HG02885 (cell line): ENCODE results near the gene SOX8.

ENCODE experiments used
- ATAC-seq: cut with Tn5 transposase; IDR thresholded peaks from one replicate; pipeline ENCODE4 v1.9.1; 2021; ENCODE audit warnings: mild to moderate bottlenecking; ENCODE audit not compliant: unreplicated experiment, poor library complexity

The SOX8 gene

GRCh38 chr16:1002399-1003166 lies 21.0 kb downstream of the SOX8 start:
- no peak for ATAC-seq

DNA sequence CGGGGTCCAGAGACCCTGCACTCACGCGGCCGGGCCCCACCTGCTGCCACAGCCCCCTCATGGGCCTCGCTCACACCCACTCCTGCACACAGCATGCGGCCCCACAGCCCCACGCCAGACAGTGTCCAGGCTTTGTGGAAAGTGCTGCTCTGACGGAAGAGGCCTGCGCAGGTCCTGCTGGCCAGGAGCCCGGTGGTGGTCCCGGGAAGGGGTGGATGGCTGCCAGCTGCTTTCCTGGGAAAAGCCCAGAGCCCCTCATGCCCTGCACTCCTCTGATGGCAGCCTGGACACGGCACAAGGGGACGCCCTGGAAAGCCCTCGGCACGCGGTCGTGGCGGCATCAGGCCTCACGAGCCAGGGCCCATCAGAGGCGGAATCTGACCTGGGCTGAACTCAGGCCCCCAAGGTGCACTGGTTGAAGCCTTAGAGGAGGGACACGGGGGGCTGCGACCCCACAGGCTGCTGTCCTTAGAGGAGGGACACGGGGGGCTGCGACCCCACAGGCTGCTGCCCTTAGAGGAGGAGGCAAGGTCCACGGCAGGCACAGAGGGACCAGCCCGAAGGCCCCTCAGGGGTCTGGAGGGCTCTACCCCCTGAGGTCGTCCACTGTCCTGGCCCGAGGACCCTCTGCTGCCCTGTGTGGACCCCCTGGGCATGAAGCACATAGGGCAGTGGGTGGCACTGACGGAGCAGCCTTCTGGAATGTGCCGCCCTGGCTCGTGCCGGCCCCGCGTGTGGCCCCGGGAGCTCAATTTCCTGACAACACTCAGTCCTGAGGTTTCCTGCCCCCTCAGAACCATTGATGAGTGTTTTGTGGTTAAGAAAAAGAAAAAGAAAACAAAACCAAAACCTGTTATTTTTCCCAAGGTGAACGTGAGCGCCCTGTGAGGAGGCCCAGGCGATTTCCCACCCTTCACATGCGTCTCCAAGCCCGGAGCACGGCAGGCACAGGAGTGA lies 22.1 kb downstream of the SOX8 start:
- no peak for ATAC-seq

GRCh38 chr16:1005286-1005685 lies 23.7 kb downstream of the SOX8 start:
- ATAC-seq = no peak

- no peak for ATAC-seq
Measured at GRCh38 chr16:1006781-1007180, 25.2 kb downstream of the SOX8 start.

- no peak for ATAC-seq
Measured at GRCh38 chr16:1007284-1007850, 25.8 kb downstream of the SOX8 start.

DNA sequence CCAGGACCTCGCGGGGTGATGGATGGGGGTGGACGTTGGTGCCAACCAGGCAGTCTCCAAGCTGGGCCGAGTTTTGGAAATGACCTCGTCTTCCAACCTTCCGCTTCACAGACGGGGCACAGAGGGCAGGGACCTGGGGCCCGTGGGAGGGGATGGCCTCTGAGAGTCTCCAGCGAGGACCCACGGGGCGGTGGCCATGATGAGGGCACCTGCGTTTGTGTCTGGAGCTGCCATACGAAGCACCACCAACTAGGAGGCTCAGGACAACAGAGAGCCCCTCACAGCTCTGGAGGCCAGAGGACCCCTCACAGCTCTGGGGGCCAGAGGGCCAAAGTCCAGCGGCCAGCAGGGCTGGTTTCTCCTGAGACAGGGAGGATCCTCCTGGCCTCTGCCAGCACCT lies 26.5 kb downstream of the SOX8 start:
- ATAC-seq = no peak

GRCh38 chr16:1009358-1010150 lies 28.0 kb downstream of the SOX8 start:
- ATAC-seq = no peak

DNA sequence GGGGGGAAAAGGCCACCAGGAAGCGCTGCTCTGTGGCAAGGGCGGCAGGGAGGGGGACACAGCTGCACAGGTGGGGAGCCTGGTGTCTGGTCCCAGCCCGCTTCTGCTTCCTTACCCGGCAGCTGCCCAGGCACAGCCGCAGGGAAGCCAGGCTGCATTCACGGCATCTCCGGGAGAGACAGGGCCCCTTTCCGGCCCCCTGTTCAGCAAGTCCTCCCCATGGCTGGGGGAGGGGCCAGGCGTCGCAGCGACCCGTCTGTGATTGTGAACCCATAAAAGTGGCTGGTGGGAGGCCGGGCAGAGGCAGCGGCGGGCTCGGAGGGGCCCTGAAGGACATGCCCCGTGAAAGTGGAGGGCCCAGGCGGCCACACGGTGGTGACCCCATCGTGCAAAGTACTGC lies 28.7 kb downstream of the SOX8 start:
- ATAC-seq = no peak

GRCh38 chr16:1010815-1011214 lies 29.2 kb downstream of the SOX8 start:
- ATAC-seq = no peak

- ATAC-seq = no peak
Measured at GRCh38 chr16:1011316-1012082, 29.9 kb downstream of the SOX8 start.

DNA sequence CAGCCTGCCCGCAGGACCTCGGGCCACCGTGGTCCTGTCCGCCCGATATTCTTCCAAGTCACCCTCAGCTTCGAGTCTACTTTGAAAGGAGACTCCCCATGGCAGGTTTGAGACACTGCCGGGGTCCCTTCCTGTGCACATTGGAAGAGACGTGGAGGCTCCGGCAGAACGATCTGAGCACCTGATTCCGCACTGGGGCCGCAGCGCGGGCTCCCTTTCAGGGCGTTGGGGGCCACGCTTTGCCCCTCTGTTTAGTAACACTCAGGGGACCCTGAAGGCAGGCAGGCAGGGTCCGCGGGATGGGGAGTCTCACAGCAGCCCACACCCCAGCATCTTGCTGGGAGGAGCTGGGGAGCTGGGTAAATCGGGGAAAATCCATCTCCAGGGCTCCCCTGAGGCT lies 30.6 kb downstream of the SOX8 start:
- no peak for ATAC-seq

DNA sequence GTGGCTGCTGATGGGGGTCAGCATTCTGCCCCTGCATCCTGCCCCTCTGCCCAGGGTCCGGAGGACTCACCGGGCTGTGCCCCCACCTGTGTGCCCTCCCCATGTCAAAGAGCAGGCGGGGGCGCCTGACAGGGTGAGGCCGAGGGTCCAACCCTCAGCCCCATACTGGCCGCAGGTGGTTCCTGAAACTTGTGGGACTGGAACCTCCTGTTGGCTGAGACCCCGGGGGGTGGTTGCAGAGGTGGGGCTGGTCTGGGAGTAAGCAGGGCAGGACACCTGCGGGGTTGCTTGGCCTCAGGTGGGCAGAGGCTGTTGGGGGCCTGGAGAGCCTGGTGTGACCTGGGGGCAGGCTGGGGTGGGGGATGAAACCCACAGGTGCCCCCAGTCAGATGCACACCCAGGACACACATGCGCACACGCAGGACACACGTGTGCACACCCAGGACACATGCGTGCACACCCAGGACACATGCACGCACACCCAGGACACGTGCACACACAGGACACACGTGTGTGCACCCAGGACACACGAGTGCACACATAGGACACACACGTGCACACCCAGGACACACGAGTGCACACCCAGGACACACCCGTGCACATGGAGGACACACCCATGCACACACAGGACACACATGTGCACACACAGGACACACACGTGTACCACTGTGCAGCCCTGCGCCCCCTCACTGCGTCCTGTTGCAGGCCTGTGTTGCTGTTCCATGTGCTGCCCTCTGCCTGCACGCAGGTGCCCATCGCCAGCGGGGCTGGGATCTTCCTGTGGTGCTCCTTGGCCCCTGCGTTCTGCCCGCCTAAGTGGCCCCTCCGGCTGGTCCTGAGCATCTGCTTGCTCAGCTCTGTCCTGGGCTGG lies 31.4 kb downstream of the SOX8 start:
- no peak for ATAC-seq

DNA sequence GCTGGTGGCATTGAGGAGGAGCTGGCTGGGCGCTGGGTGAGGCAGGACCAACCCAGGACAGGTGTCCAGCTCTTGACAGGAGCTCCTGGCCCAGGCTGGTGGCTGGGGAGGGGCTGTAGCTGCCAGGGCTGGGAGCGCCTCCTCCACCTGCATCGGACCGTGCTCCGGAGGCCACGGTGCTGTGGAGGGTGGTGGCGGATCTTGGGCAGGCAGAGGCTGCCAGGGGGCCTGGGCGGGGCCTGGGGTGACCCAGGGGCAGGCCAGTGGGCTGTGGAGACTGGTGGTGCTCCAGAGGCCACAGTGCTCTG lies 32.0 kb downstream of the SOX8 start:
- ATAC-seq = no peak

GRCh38 chr16:1014221-1014620 lies 32.7 kb downstream of the SOX8 start:
- no peak for ATAC-seq

DNA sequence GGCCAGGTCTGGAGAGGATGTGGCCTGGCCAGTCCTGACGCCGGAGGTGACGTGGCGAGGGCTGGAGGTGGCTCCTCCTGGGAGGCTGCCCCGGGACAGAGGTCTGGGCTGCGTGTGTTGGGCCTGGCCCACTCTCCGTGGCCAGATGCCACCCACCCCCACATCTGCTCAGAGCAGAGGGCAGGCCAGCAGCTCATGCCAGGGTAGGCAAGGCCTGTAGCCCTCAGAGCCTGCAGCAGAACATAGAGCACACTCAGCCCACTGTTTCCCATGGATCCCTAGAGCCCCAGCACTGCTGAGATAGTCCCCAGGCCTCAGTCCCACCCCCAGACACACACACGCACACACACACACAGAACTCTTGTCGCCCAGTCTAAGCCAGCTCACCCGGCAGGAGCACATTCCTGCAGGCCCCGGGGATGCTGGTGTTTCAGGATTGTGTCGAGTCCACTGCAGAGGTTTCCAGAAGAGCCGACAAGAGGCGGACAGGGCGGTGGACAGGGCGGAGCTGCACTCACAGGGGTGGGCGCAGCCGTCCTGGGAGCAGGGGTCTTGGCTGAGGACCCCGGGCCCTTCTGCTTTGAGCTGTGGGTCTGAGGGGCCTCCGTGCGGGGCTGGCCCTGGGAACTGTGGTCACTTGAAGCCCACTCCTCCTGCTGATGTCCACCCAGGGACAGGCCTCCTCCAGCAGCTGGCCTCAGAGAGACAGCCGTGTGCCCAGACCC lies 33.4 kb downstream of the SOX8 start:
- no peak for ATAC-seq

GRCh38 chr16:1018447-1019198 lies 37.1 kb downstream of the SOX8 start:
- no peak for ATAC-seq

DNA sequence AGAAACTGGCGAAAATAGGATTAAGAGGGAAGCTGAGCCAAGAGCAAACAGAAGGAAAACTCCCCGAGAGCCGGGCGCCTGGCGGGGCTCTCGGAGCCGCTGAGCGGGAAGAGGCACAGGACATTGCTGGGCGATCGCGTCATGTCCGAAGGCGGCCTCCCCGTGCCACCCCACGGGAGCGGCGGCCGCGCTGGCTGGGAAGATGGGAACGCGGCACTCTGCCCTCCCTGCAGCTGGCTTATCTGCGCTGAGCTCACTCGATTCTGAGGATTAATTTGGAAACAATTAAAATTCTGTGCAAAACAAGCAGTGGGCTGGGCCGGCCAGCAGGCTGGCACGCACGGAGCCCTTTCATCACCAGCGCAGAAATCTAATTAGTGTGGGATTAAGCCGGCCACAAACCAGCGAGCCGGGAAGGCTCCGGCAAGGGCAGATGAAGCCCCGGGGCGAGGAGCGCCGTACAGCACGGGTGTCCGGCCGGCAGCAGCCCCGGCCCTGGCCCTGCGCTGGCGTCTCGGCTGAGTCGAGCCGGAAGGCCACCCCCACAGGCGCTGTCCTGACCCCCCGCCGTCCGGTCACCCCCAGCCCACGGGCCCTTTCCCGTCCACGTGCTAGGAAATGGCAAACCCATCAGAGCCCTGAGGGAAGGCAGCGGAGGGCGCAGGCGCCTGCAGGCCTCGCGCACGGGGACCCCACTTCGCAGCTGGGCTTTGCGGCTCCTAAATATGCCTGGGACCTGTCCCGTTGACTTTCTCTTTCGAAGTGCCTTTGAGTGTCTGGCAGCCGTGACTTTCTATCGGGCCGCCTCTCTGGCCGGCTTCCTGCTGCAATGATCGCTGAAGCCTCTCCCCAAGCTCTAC lies 37.9 kb downstream of the SOX8 start:
- no peak for ATAC-seq
